ENCODE results near the gene DNAJB9. TPM values are rescaled to one million over a fixed set of nuclear protein-coding genes. Genes with fewer than 3 reads are reported as not detected.

The DNAJB9 gene
- total RNA-seq, 4 donors from 2014 or later: 24.2 to 96.6 (median 67.8) TPM

DNA sequence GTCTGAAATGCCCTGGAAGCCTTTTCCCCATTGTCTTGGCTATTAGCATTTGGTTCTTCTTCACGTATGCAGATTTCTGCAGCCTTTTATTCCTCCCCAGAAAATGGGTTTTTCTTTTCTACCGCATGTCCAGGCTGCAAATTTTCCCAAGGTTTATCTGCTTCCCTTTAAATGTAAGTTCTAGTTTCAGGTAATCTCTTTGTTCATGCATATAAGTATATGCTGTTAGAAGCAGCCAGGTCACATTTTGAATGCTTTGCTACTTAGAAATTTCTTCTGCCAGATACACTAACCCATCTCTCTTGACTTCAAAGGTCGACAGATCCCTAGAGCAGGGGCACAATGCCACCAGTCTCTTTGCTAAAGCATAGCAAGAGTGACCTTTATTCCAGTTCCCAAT is 12.5 kb upstream of the DNAJB9 start:
- ATAC-seq (no peak), DNase-seq (no peak)
- intact Hi-C loops (cut with DNase I; ENCODE audit: low total_unique reads): no loop called here
- H3K27me3 ChIP-seq: no peaks in the 10 kb centered on the region
- peaks cover 0 to 13% of the 10 kb centered on the region in 2 donors for H3K4me1 ChIP-seq
- peaks cover 0 to 3% of the 10 kb centered on the region in 2 donors for H3K36me3 ChIP-seq
- no peaks in the 10 kb centered on the region for H3K9me3 ChIP-seq
- no peak for TF ChIP-seq POLR2A (IDR thresholded peaks at IDR 0.05)
- TF ChIP-seq, protein P1, sequence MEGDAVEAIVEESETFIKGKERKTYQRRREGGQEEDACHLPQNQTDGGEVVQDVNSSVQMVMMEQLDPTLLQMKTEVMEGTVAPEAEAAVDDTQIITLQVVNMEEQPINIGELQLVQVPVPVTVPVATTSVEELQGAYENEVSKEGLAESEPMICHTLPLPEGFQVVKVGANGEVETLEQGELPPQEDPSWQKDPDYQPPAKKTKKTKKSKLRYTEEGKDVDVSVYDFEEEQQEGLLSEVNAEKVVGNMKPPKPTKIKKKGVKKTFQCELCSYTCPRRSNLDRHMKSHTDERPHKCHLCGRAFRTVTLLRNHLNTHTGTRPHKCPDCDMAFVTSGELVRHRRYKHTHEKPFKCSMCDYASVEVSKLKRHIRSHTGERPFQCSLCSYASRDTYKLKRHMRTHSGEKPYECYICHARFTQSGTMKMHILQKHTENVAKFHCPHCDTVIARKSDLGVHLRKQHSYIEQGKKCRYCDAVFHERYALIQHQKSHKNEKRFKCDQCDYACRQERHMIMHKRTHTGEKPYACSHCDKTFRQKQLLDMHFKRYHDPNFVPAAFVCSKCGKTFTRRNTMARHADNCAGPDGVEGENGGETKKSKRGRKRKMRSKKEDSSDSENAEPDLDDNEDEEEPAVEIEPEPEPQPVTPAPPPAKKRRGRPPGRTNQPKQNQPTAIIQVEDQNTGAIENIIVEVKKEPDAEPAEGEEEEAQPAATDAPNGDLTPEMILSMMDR (IDR thresholded peaks at IDR 0.05 in 4 of 5, conservative IDR thresholded peaks at IDR 0.05 in 1 of 5): no peak
- H3K27ac ChIP-seq: no peak overlapping the region
- in situ Hi-C loops (cut with MboI; ENCODE audit: low sequenced_read_pairs in 4 of 4): no loop called here
- H3K4me3 ChIP-seq: no peak overlapping the region

DNA sequence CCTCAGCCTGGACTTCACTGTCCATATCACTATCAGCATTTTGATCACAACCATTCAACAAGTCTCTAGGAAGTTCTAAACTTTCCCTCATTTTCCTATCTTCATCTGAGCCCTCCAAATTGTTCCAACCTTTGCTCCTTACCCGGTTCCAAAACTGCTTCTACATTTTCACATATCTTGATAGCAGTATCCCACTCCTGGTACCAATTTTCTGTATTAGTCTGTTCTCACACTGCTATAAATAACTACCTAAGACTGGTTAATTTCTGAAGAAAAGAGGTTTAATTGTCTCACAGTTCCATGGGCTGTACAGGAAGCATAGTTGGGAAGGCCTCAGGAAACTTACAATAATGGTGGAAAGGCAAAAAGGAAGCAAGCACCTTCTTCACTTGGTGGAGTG is 12.1 kb upstream of the DNAJB9 start:
- no peak for TF ChIP-seq POLR2A (IDR thresholded peaks at IDR 0.05)
- TF ChIP-seq, protein P1 (IDR thresholded peaks at IDR 0.05 in 4 of 5, conservative IDR thresholded peaks at IDR 0.05 in 1 of 5): no peak
- no peak for ATAC-seq
- Histone ChIP-seq H3K27ac (no peak overlapping the region), H3K4me3 (no peak overlapping the region), H3K36me3 (peaks cover 0 to 3% of the 10 kb centered on the region in 2 donors), H3K9me3 (no peaks in the 10 kb centered on the region), H3K27me3 (no peaks in the 10 kb centered on the region), H3K4me1 (peaks cover 0 to 13% of the 10 kb centered on the region in 2 donors)
- no peak for DNase-seq
- in situ Hi-C loops (cut with MboI; ENCODE audit: low sequenced_read_pairs in 4 of 4) (no loop called here), intact Hi-C loops (cut with DNase I; ENCODE audit: low total_unique reads) (no loop called here)

DNA sequence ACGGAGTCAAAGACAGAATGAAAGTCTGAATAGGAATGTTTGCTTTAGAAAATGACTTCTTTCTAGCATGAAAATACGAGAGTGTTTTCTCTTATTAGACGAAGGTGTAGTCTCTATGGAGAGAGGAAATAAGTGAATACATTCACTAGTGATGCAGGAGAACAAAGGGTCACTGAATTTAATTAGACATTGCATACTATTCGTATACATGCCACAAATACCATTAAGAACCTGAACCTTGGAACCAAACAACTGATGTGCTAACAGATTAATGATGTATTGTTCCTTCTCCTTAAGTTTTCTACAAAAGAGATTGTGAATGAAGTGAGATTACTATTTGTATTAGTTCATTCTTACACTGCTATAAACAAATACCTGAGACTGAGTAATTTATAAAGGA is 10.4 kb upstream of the DNAJB9 start:
- ATAC-seq (no peak), DNase-seq (no peak)
- Histone ChIP-seq H3K4me3 (no peak overlapping the region), H3K4me1 (peaks cover 0 to 13% of the 10 kb centered on the region in 2 donors), H3K27ac (no peak overlapping the region), H3K36me3 (peaks cover 0 to 7% of the 10 kb centered on the region in 2 donors), H3K9me3 (no peaks in the 10 kb centered on the region), H3K27me3 (no peaks in the 10 kb centered on the region)
- intact Hi-C loops (cut with DNase I; ENCODE audit: low total_unique reads): no loop called here
- in situ Hi-C loops (cut with MboI; ENCODE audit: low sequenced_read_pairs in 4 of 4): no loop called here
- no peak for TF ChIP-seq POLR2A (IDR thresholded peaks at IDR 0.05)
- TF ChIP-seq, protein P1 (IDR thresholded peaks at IDR 0.05 in 4 of 5, conservative IDR thresholded peaks at IDR 0.05 in 1 of 5): no peak

DNA sequence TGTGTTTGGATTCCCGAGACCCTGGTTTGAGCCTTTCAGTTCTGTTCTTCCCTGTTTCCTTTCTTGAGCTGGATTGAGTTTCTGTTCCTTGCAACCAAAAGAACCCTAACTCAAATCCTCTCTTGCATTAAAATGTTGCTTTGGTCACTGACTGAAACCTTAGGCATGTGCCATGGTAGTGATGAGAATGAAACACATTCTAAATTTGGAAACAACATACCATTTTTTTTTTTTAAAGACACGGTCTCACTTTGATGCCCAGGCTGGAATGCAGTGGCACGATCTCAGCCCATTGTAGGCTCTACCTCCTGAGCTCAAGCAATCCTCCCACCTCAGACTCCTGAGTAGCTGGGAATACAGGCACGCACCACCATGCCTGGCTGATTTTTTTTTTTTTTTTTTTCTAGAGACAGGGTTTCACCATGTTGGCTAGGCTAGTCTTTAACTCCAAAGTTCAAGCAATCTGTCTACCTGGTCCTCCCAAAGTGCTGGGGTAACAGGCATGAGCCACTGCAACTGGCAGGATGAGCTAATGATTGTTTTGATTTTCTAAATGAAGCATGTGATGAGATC is 8.5 kb upstream of the DNAJB9 start:
- Histone ChIP-seq H3K4me1 (peaks cover 0 to 18% of the 10 kb centered on the region in 2 donors), H3K27ac (peak overlapping the region; percentile 49 to 80 (median 68)), H3K4me3 (no peak overlapping the region), H3K27me3 (no peaks in the 10 kb centered on the region), H3K36me3 (peaks cover 0 to 20% of the 10 kb centered on the region in 2 donors), H3K9me3 (no peaks in the 10 kb centered on the region)
- peak; percentile 89 to 94 for ATAC-seq
- TF ChIP-seq, protein P1 (IDR thresholded peaks at IDR 0.05 in 4 of 5, conservative IDR thresholded peaks at IDR 0.05 in 1 of 5): no peak
- no peak for TF ChIP-seq POLR2A (IDR thresholded peaks at IDR 0.05)
- no peak for DNase-seq
- in situ Hi-C loops (cut with MboI; ENCODE audit: low sequenced_read_pairs in 4 of 4) (no loop called here), intact Hi-C loops (cut with DNase I; ENCODE audit: low total_unique reads) (no loop called here)

All from gastrocnemius medialis (tissue), 4 donors.